ENCODE data around the gene CYTH1. TPM values are rescaled to one million over a fixed set of nuclear protein-coding genes. Genes with fewer than 3 reads are reported as not detected.

The CYTH1 gene
- total RNA-seq, 6 donors from 2014 or later, result 113 to 295 (median 121) TPM

DNA sequence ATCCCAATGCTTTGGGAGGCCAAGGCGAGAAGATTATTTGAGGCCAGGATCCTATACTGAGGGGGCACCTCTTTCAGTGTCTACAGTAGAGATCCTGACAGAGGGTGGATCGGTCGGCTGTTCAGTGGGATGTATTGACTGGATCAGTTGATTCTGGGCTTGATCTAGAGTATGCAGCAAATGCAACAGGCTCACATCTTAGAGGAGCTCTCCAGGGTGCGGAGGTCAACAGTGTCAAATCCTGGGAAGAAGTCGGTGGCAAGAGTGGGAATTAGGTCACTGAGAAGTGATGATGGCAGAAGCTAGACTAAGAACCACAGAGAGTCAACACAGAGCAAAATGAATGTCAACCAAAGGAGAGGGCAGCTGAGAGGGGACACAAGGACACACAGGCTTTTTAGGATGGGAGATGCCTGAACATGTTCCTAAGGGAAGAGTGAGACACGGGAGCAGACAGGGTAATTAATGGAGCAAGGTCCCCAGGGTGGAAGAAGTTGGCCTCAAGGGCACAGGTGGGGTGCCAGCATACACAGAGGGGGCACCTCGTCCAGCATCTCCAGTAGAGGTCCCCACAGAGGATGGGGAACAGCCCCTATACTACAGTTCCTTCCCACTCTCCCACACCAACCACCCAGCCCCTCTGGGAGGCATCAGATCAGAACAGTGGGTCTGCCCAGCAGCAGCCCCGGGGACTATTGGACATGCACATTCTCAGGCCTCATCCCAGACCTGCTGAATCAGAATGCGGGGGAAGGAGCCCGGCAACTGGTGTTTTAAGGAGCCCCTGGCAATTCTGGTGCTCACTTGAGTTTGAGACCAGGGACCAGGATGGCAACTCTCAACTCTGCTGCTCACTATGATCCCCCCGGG, 10.0 kb upstream of the CYTH1 start:
- peak overlapping the region; percentile 45 to 83 (median 74) for H3K27ac ChIP-seq
- no peak for TF ChIP-seq POLR2A (IDR thresholded peaks at IDR 0.05)
- TF ChIP-seq, protein P1, sequence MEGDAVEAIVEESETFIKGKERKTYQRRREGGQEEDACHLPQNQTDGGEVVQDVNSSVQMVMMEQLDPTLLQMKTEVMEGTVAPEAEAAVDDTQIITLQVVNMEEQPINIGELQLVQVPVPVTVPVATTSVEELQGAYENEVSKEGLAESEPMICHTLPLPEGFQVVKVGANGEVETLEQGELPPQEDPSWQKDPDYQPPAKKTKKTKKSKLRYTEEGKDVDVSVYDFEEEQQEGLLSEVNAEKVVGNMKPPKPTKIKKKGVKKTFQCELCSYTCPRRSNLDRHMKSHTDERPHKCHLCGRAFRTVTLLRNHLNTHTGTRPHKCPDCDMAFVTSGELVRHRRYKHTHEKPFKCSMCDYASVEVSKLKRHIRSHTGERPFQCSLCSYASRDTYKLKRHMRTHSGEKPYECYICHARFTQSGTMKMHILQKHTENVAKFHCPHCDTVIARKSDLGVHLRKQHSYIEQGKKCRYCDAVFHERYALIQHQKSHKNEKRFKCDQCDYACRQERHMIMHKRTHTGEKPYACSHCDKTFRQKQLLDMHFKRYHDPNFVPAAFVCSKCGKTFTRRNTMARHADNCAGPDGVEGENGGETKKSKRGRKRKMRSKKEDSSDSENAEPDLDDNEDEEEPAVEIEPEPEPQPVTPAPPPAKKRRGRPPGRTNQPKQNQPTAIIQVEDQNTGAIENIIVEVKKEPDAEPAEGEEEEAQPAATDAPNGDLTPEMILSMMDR (IDR thresholded peaks at IDR 0.05), result no peak
- TF ChIP-seq POLR2AphosphoS5 (IDR thresholded peaks at IDR 0.05), result no peak
- WGBS, 2 donors, result 84 to 94% methylated on average over 8 to 11 of the region's 11 CpGs
- H3K27me3 ChIP-seq, result no peaks in the 10 kb centered on the region
- no peak overlapping the region for H3K4me3 ChIP-seq
- H3K4me1 ChIP-seq, result peaks cover 26 to 44% (median 36%) of the 10 kb centered on the region in 4 donors
- H3K36me3 ChIP-seq, result peaks cover 4 to 48% (median 19%) of the 10 kb centered on the region in 4 donors
- no peak for ATAC-seq (ENCODE audit: low FRiP score in 2 of 2)
- no peak for DNase-seq
- H3K9me3 ChIP-seq, result no peaks in the 10 kb centered on the region

DNA sequence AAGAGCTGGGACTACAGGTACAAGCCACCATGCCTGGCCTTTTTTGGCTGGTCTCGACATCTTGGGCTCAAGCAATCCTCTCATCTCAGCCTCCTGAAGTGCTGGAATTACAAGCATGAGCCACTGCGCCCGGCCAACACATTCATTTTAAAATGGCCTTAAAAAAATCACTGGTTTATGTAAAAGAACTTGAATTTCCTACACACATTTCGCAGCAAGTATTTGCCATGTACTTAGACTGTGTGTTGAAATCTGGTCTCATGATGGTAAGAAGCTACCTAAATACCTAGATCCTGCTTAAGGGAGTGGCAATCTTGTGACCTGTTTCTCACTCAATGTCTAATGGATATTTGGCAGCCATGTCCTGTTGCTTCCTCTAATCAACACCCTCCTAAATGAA, 8.5 kb upstream of the CYTH1 start:
- TF ChIP-seq, protein P1 (IDR thresholded peaks at IDR 0.05), result no peak
- peak in 1 of 4 donors; percentile 27 for TF ChIP-seq EP300 (IDR thresholded peaks at IDR 0.05)
- Histone ChIP-seq H3K4me3 (no peak overlapping the region), H3K4me1 (peaks cover 18 to 34% (median 27%) of the 10 kb centered on the region in 4 donors), H3K36me3 (peaks cover 0 to 32% (median 10%) of the 10 kb centered on the region in 4 donors), H3K27me3 (no peaks in the 10 kb centered on the region), H3K27ac (peak overlapping the region; percentile 61 to 83 (median 74)), H3K9me3 (no peaks in the 10 kb centered on the region)
- 71 to 74% methylated on average over 4 of the region's 4 CpGs for WGBS, 2 donors
- DNase-seq (no peak), ATAC-seq (ENCODE audit: low FRiP score in 2 of 2) (peak in 1 of 2 donors; percentile 52)

DNA sequence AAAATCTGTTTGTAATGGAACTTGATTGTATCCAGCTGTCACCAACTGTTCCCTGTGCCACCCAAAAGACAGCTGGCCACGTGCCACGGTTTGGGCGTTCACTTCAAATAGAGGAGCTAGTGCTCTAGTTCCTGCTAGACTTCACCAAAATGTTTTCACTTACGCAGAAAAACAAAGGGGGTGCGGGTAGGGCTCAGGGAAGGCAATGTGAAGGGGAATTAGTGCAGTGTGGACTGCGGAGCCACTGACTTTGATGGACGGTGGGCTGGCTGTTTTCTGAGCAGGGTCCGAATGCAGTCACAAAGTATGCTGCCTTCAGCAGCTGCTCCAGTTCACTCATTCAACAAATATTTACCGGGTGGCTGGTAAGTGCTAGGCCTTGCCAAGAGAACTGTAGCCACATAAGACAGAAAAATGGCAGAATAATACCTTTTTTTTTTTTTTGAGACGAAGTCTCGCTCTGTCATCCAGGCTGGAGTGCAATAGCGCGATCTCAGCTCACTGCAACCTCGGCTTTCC, 7.6 kb upstream of the CYTH1 start:
- DNase-seq (peak in 1 of 2 donors; percentile 83), ATAC-seq (ENCODE audit: low FRiP score in 2 of 2) (peak; percentile 56 to 64)
- Histone ChIP-seq H3K4me1 (peaks cover 18 to 37% (median 29%) of the 10 kb centered on the region in 4 donors), H3K27ac (peak overlapping the region; percentile 61 to 83 (median 74)), H3K27me3 (no peaks in the 10 kb centered on the region), H3K4me3 (peak overlapping the region in 1 of 4 donors; percentile 16), H3K36me3 (peaks cover 0 to 24% (median 4%) of the 10 kb centered on the region in 4 donors), H3K9me3 (no peaks in the 10 kb centered on the region)
- TF ChIP-seq POLR2A (IDR thresholded peaks at IDR 0.05), result no peak
- no peak for TF ChIP-seq EP300 (IDR thresholded peaks at IDR 0.05)
- TF ChIP-seq, protein P1 (IDR thresholded peaks at IDR 0.05), result no peak
- peak in 1 of 2 donors; percentile 9 for TF ChIP-seq POLR2AphosphoS5 (IDR thresholded peaks at IDR 0.05)
- 35% methylated on average over 14 of the region's 14 CpGs for WGBS, 2 donors

DNA sequence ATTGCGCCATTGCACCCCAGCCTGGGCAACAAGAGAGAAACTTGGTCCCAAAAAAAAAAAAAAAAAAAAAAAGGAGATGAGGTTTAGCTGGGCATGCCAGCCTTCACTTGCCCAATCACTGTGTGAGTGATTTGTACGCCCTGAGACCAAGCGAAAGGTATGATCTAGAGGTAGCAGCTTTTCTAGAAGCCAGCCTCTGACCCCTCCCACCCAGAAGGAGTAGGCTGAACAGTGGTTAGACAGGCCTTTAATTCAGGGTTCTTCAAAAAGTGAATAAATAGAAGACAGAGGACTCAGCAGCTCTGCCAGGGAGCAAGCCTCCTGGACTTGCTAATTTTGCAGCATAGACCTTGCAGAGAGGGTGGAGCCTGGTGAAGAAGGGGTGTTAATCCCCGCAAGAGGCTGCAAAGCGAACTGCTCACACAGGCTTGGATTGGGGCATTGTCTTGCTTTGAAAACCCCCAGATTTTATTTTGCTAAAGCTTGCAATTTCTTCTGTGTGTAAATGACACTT, 7.1 kb upstream of the CYTH1 start:
- no peaks in the 10 kb centered on the region for H3K27me3 ChIP-seq
- peak overlapping the region in 1 of 4 donors; percentile 16 for H3K4me3 ChIP-seq
- H3K36me3 ChIP-seq, result peaks cover 0 to 19% (median 1%) of the 10 kb centered on the region in 4 donors
- WGBS, 2 donors, result 58% methylated on average over 4 to 5 of the region's 5 CpGs
- peaks cover 18 to 42% (median 32%) of the 10 kb centered on the region in 4 donors for H3K4me1 ChIP-seq
- H3K27ac ChIP-seq, result peak overlapping the region; percentile 61 to 83 (median 74)
- DNase-seq (peak in 1 of 2 donors; percentile 50), ATAC-seq (ENCODE audit: low FRiP score in 2 of 2) (peak; percentile 36 to 47)
- H3K9me3 ChIP-seq, result no peaks in the 10 kb centered on the region
- TF ChIP-seq, protein P1 (IDR thresholded peaks at IDR 0.05), result no peak
- TF ChIP-seq POLR2A (IDR thresholded peaks at IDR 0.05) (no peak), EP300 (IDR thresholded peaks at IDR 0.05) (no peak), POLR2AphosphoS5 (IDR thresholded peaks at IDR 0.05) (no peak)

All from upper lobe of left lung (tissue), 6 donors.